IPS DF 4.7 (cell line): Measurements from ENCODE around the gene KIAA1614.
"Not testable (repeated sequence)": the region's sequence is repeated elsewhere in the genome, so short reads cannot be mapped to it uniquely, and the experiment has no call there.

Experiments
- DNase-seq: peaks from one replicate; pipeline ENCODE4 v3.0.0-alpha.2; 2013; ENCODE audit warnings: low spot score; ENCODE audit errors: extremely low read depth

Gene KIAA1614

DNA sequence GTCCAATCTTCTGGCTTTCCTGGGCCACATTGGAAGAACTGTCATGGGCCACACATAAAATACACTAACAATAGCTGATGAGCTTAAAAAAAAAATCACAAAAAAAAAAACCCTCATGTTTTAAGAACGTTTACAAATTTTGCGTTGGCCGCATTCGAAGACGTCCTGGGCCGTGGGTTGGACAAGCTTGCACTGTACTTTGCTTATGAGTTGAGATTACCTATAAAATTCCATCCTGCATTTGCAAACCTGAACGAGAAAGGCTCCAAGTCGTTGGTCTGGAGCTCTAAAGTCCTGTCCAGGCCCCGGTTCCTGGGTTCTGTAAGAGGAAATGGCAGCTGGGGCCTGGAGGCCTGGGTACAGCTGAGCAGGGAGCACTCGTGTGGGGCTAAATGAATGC, 51.4 kb downstream of the KIAA1614 start:
- no peak for DNase-seq

DNA sequence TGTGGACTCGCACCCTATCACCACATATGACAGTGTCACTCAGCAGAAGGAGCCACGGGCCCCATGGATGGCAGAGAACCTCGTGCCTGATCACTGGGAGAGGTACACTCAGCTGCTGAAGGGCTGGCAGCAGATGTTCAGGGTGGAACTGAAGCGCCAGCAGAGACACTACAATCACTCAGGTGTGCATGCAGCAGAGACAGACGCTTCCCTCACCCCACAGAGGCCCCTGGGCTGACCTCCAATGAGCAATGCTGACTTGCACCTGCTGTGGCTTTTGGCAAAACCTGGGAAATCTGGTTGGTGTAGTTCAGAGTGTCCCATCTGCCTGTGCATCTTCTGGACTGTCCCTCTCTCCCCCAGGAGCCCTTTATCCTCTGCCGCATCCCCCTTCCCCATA, 51.9 kb downstream of the KIAA1614 start:
- DNase-seq: no peak

DNA sequence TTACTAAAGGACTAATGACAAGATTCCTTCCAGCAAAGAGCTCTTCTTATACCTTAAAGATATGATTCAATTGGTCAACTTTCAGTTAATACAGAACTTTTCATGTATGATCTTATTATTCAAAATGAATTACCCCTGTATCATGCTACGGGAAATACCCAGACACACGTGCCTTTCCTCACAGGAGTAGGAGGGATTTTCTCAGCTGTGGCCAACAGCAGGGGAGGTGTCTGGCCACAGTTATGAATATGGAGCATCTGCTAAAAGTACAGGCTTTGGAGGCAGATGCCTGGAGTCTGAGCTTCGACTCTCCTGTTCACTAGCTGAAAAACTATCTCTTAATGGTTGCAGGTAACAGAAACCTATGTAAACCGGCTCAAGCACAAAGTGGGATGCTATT, 53.6 kb downstream of the KIAA1614 start:
- DNase-seq: no peak

DNA sequence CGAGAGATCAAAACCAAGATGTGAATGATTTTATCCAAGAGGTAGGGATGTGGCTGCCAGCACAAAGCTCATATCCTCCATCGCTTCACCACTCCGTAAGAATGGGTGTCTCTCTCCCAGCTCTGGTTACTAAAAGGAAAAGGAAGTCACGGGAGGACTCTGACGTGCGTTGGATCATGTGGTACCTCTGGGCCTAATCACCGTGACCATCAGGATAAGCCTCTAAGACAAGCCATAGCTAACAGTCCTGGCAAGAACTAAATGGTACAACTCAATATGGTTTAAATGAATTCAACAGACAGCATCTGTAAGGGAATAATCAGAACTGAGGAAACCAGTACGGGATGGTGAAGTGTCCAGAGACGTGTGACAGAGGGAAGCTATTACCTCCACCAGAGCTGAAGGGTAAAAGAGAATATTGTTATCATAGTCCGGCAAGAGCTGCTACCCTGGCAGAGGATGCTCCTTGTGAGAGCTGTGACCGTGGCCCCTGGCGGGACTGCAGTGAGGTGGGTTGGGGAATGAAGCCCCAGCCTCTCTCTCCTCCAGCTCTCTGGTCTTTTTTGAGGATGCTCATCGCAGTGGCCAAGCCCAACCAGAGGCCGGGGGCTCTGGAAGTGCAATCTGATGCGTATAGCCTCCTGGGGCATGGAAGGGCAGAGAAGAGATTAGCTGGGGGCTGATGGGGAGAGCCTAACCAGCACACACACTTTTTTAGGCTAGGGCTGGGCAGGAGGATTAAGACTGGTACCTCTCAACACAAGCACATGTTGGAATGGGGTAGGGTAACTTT, 54.2 kb downstream of the KIAA1614 start:
- DNase-seq: no peak

DNA sequence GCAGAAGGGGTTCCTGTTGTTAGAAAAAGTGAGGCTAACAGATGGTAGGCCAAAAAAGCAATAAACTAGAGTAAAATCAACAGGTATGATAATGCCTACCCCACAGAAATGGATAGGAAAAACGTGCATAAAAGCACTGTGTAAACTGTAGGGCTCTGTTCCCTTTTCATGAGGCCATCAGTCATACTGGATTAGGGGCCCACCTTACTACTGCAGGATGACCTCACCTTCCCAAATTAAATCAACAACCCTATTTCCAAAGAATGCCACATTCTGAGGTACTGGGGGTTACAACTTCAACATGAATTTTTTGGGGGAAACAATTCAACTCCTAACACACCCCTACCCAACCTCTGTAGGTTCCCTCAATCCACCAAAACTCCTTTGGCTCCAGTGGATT, 54.9 kb downstream of the KIAA1614 start:
- no peak for DNase-seq

DNA sequence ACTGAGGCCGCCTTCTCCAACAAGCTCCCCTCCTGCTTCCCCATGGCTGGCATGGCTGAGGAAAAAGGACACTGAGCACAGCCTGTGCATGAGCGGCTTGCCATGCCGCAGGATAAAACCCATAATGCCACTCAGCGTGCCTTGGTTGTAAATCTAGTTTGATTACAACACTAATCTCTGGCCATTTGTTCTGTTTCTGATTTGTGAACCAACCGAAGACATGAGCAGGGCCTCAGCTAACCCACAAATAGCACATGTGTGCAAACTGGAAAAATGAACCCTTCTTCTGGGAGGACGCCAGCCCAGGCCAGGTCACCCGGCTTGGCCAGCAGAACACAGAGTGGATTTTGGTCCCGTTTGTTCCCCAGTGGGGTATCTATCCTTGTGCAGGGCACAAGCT, 56.1 kb downstream of the KIAA1614 start:
- not testable (repeated sequence) for DNase-seq

DNA sequence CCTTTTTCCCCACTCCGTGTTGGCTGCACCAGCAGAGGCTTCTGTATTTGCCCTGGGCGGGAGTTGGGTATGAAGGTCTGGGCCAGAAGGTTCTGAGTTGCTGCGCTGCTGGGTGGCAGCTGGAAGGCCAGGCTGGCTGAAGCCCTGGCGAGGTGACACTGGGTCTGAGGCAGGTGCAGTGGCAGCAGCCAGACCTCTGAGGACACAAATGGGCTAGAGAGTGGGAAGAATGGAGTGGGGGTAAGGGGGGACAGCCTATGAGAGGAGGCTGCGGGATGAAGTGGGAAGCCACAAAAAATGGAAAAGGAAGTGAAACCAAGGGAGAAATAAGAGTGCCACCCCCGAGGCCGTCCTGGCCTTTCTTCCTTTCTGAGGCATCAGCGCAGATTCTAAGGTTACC, 56.7 kb downstream of the KIAA1614 start:
- no peak for DNase-seq

DNA sequence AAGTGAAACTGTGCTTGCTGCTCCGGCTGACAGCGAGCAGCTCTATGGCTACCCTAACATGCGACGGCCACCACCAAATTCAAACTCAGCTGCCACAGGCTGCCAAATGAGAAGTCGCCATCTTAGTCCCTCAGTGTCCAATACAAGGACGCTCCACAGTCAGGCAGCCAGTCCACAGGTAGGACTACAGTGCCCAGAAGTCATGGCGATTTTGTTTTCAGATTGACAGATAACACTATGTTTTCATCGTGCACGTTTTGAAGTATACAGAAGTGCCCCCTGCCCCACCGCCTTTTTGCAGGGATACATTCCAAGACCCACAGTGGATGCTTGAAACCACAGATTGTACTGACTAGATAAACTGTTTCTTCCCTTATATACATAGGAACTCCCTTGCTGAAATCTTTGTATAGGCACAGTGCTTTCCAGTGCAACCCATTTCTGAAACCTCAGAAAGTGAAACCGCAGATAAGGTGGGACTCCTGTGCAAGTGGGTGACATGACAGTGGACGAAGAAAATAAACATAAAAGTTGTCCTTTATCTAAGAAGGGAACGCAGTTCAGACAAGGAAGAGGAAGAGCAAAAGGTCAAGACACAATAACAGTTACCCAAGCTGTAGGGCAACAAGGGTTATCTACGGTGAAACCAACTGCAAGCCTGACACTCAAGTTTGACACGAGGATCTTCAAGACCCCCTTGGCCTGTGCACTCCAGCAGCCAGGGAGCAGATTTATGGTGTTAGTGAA, 57.8 kb downstream of the KIAA1614 start:
- DNase-seq: no peak

DNA sequence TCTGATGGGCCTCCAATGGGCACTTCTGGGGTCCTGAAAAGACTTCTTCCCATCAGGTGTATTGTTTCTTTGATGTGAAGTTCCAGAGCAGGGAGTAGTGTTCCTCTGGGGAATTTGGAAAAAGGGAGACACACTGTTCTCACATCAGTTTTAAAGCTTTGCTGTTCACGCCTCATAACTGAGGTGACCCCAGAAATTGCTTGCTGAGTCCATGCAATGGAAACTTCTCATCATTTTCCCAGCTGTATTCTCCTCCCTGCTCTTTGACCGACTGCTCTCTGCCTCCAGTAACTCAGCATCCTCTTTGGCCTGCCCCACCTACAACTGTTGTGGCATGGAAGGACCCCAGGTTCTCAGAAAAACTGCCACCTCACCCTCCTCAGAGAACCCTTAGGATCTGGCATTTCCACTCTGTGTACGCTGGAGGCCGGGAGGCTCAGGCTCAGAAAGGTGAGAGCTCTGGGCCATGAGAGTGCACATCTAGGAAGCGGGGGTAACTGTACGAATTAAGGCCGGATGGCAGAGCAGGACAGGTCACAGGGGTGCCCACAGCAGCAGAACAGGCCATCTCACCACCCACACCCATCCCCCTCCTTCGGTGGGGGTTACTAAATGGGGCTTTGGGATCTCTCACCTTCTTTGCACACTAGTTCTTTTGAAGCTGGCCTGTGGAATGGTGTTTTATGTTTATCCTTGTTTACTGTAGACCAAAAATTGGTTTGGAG, 58.7 kb downstream of the KIAA1614 start:
- no peak for DNase-seq

DNA sequence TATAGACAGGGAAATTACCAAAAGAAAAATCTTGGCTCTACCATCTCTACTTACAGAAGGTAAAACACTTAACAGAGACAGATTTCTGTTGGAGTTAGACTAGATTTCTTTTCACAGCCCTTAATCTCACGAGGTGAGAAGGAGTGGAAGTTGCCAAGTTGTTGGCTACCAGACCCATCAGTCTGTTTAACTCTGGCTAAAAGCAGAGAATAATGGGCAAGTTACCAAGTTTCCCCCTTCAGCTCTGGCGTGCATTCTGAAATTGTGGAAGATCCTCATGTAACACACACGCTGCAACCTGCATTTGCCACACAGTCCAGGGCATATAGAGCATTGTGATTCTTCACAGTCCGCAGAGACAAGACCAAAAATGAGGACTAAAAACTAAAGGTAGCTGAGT, 60.7 kb downstream of the KIAA1614 start:
- DNase-seq: no peak

DNA sequence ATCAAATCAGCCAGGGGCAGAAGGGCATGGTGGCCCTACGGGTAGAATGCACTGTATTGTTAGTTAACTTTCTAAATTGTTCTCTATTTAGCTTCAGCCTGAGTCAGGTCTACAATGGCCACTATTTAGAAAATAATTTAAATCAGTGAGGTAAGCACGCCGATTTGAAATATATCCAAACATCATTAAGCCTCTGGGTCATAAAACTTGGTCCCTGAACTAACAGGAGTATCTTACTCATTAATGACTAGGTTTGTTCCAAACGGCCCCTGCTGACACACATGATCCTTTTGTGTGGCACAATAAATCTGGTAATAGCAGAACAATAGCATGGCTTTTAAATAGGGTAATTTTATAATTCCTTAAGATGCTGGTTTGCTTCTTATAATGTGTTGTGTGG, 61.5 kb downstream of the KIAA1614 start:
- DNase-seq: no peak

DNA sequence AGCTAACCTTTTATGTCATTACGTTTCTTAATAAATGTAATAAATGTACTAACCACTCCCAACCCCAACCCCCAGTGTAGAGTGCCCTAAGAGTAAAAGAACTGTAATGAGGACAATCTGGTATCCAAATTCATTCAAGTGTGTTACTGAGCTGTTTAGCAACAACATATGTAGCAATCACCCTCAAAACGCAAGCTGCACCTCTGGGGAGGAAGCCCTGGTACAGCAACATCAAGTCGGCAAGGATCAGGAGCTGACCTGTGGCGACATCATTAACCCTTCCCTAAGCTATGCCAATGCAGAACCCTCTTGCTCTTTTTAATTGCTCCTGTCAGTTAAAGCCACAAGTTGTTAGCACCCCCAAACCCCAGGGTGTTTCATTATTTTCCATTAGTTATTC, 62.9 kb downstream of the KIAA1614 start:
- DNase-seq: no peak

DNA sequence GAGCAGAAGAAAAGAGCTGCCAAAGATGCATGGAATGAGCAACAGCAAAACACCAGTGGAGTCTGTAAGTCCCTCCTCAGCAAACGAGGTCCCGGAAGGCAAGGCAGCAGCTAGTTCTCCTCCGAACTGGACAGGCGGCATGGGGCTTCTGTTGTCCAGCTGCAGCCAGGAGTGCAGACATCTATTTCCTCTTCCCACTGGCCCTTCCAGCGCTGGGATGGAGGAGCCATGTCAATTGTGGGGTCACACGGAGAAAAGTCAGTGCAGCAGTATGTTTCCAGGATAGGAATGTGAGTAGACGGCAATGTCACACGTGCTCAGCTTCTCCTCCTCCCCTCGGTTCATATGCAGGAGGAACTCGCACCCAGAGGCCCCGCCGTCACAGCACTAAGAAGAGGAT, 63.5 kb downstream of the KIAA1614 start:
- no peak for DNase-seq

DNA sequence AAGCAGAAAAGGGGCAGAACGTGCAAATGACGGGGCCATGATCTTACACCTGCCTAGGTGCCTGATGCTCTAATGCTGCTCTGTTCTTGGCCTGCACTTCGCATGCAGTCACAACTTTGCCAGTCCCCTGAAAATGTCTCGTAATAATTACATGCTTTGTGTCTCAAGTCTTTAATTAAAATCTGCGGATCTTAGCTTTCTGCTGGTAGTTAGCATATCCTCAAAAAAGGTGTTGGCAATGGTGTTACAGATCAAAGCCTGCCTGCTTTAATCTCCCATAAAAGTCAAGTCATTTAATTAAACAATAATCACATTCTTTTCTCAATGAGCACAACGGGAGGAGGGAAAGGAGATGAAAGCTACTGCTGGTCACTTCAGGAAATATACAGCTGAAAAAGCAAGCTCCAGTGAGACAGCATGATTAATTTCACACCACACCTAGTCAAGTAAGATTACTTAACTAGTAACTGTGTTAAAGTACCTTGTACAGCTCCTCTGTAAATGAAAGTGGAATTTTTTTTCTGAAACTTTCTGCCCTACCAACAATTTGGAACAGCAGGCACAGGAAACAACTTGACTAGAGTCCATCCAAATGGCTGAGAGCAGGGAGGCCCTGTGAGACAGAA, 64.1 kb downstream of the KIAA1614 start:
- DNase-seq: no peak

DNA sequence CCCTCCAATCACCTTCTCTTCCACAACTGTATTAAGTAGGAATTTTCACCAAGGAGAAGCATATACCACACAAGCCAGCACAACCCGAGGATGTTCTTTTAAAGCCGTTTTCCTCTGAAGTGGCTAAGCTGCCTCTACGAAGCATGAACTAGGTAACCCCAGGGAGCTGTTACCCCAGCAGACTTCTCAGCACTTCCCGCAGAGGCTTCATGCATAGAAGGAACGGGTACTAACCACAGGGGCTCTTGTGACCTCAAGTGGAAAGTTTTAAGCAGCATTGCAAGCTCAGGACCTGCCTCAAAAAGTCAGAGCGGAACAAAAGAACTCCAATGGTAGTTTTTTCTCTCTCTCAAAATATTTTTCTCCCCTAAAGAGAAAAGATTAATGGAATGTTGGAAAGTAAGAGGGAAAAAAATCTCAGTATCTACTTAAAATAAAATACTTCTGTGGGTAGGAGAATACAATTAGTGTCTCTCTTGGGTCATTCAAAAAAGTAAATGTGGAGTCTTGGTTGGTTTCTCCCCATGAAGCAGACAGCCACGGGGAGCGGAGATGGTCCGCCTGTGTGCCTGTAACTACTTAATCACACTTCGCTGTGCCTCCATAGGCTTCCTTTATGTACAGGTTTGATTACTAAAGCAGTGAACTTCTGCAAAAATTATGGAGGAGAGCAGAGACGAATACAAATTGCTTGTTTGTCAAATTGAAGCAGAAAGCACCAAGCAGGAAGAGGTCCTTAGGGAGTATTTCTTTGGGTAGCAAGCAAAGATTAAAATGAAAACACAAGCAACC, 69.1 kb downstream of the KIAA1614 start:
- no peak for DNase-seq

DNA sequence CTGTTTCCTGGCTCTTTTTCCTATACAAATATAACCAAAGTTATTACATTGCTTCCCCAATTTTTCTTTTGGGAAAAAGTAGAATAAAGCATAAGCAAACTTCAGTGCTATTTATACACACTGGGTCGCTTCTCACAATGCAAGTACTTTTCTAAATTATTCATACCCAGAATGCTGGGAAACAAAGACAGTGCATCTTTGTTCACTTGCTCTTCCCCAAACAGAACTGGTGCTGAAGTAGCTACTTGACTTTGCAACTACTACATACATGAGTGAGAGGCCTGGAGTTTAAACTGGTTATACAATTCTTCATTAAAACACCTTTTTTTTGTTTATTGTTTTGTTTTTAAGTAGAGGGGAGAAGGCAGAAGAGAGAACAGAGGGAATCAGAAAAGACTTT, 69.7 kb downstream of the KIAA1614 start:
- DNase-seq: no peak

DNA sequence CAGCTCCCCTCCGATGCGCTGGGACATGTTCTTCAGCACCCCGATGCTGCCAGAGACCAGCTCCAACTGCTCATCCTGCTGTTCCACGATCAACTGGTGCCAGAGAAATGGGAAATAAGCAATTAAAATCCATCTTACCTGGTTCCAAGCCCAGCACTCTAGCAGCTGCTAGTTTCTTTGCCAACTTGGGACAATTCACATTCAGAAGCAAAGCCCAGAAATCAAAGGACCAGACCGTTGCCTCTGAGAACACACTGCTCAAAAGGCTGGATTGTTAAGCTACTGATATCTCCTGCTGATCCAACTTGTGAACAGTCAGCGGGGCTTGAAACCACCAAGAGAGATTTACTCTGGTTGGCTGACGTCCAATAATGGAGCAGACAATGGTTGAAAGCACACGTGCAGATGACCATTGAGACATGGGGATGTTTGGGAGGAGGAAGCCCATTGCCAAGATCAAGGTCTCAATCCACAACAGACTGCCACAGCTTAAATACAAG, 75.6 kb downstream of the KIAA1614 start:
- DNase-seq: no peak

DNA sequence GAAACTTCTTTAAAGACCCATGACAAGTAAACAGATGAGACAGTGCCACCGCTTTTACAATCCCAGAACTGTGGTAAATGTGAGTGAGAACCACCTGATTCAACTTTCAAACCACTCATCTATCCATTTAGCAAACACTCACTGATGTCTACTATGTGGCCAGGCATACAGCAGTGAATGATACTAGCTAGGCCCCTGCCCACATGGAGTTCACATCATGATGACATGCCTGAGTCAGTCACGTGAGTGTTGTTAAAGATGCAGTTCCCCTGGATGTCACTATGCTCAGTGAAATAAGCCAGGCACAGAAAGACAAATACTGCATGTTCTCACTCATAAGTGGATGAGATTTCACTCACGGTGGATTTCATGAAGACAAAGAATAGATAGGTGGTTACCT, 81.6 kb downstream of the KIAA1614 start:
- no peak for DNase-seq

DNA sequence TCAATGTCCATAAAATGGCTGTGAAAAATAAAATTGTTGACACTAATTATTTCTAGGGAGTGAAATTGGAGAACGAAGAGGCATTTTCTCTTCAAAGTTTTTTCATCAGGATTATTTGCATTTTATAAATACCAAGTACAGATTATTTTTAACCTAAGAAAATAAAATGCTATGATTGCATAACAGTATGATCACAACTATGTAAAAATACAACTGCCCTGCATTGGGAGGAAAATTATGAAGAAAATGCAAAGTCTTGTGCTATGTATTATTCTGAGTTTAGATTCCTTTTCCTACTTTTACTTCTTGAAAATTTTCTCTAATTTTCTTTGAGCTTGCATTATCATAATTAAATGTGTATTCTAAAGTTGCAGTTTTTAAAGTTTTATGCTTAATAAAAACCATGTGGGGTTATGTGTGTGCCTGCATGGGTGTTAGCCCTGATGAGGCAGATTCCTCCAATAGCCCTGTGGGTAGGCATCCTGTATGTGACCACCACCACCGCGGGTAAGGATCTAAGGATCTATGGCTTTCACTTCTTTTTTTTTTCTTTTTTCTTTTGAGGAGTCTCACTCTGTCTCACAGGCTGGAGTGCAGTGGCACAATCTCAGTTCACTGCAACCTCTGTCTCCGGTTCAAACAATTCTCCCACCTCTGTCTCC, 85.3 kb downstream of the KIAA1614 start:
- DNase-seq: no peak
